ENCODE data around the gene GPBAR1. TPM values are rescaled to one million over a fixed set of nuclear protein-coding genes. Genes with fewer than 3 reads are reported as not detected.

Gene GPBAR1
- total and polyA plus RNA-seq, 2 of the 8 experiments (the other 6 are each of a cell fraction or from before 2014, with no cell fraction given) = 0.32 to 0.59 TPM

DNA sequence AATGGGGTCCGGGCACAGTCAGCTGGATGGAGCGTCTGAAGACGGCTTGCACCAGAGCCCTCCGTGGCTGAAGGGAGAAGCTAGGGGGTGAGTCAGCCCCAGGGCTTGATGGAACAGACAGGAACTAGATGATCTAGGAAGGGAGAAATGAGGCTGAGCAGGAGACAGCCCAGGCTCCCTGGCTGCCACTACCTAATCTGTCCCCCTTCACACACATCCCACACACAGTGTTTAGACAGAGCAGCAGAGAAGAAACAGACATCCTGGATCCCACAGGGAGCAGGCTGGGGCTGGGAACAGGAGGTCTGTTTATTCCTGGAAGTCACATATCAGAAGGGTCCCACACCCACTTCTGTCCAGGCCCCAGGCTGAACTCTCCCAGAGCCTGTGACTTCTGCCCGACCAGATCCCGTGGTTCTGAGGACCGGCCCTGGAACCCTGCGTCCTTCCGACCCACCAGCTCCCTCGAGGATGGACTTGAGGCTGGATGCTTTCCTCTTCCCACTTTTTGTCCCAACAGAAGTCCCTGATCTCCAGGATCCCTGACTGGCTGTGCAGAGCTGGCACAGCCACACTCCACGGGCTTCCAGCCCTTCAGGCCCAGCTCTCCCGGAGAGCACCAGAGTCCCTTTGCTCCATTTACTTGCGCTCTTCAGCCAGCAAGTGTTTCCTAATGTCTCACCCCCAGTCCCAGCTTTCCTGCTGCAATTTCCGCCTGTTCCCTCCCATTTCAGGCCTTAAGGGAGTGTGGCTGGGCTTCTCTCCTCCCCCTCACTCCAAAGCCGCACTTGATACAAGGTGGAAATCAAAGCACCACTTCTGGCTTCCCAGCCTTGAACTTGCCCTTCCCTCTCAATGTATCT lies 1.5 kb upstream of the GPBAR1 start:
- H3K9ac ChIP-seq (replicated peaks in 1 of 4; ENCODE audit: extremely low read depth in 1 of 4, low read depth in 3 of 4, low read length in 3 of 4) = no peak overlapping the region
- TF ChIP-seq CBX5 (IDR thresholded peaks at IDR 0.05; ENCODE audit: low read depth, low read length) = no peak
- no peak for TF ChIP-seq FOSL1 (IDR thresholded peaks at IDR 0.05; ENCODE audit: insufficient read depth, low read depth, low read length)
- TF ChIP-seq CREB1 (IDR thresholded peaks at IDR 0.05) = no peak
- no peak for TF ChIP-seq EP300 (IDR thresholded peaks at IDR 0.05; ENCODE audit: borderline replicate concordance in 1 of 2, low read depth in 2 of 2, low read length in 2 of 2)
- no peak for TF ChIP-seq SIX5 (IDR thresholded peaks at IDR 0.05; ENCODE audit: low read depth, low read length)
- no peak for TF ChIP-seq NRF1 (IDR thresholded peaks at IDR 0.05; ENCODE audit: low read depth, low read length)
- no peak for TF ChIP-seq KDM5A (IDR thresholded peaks at IDR 0.05; ENCODE audit: low read length)
- TF ChIP-seq JUN (IDR thresholded peaks at IDR 0.05; ENCODE audit: low read depth, low read length) = no peak
- TF ChIP-seq RXRA (IDR thresholded peaks at IDR 0.05; ENCODE audit: insufficient read depth, low read depth, low read length) = no peak
- TF ChIP-seq RAD21 (IDR thresholded peaks at IDR 0.05 in 1 of 2, conservative IDR thresholded peaks at IDR 0.05 in 1 of 2; ENCODE audit: low read depth in 2 of 2, low read length in 2 of 2) = no peak
- no peak for TF ChIP-seq CTBP2 (IDR thresholded peaks at IDR 0.05; ENCODE audit: borderline replicate concordance, insufficient read depth, insufficient read length, low read length)

More for the DNA sequence above, 1.5 kb upstream of the GPBAR1 start:
- H3K4me3 ChIP-seq (ENCODE audit: extremely low read depth in 1 of 4, insufficient read depth in 2 of 4, low read depth in 3 of 4, low read length in 4 of 4) = no peak overlapping the region
- DNase-seq (ENCODE audit: low read depth in 1 of 2, low spot score in 2 of 2) (no peak), FAIRE-seq (no peak)
- no peaks in the 10 kb centered on the region for H3K23me2 ChIP-seq (ENCODE audit: low read depth, low read length)
- no peaks in the 10 kb centered on the region for H3K9me3 ChIP-seq (ENCODE audit: insufficient read depth in 2 of 2, low read depth in 1 of 2, low read length in 1 of 2)
- no peak overlapping the region; a peak in 1 of 4 replicates for H3K4me2 ChIP-seq (ENCODE audit: insufficient read depth in 1 of 2, low read depth in 2 of 2, low read length in 2 of 2)
- H2BK120ac ChIP-seq (replicated peaks; ENCODE audit: low read depth, low read length) = no peak overlapping the region
- no peak overlapping the region for H3K18ac ChIP-seq (ENCODE audit: extremely low read depth, low read length)
- H4K91ac ChIP-seq (replicated peaks; ENCODE audit: insufficient read length, low read length) = no peak overlapping the region
- CTCF ChIA-PET (ENCODE audit: partially characterized antibody) = interaction anchor here (0.6 to 9.0 kb wide), 17 partner anchors 9 to 396 kb away, joined by 3 to 81 read pairs (median 3); partner anchors contain the start of genes AAMP and PNKD
- no peaks in the 10 kb centered on the region for H3K79me1 ChIP-seq (ENCODE audit: low read depth, low read length)
- peaks cover 3 to 22% (median 15%) of the 10 kb centered on the region in 4 experiments for H3K4me1 ChIP-seq (replicated peaks in 1 of 4; ENCODE audit: control insufficient read depth in 3 of 4, insufficient read depth in 4 of 4, low read length in 3 of 4)
- H3K27me3 ChIP-seq (replicated peaks in 1 of 4; ENCODE audit: control insufficient read depth in 3 of 4, extremely low read depth in 1 of 4, insufficient read depth in 3 of 4, low read length in 3 of 4) = no peaks in the 10 kb centered on the region
- 0 out of 2 replicates have a peak overlapping the region, but pooled peaks have one; percentile 61 for H2BK15ac ChIP-seq (ENCODE audit: low read length)
- WGBS, 2 experiments (ENCODE audit: extremely low coverage in 1 of 2, insufficient coverage in 1 of 2, insufficient read length in 1 of 2, insufficient replicate concordance in 2 of 2, low coverage in 1 of 2, low lambda C conversion rate in 2 of 2, missing lambda C conversion rate in 1 of 2) = 78% methylated on average over 15 of the region's 15 CpGs; no CpG with 5 or more reads in 1 of the 2 experiments
- no peak overlapping the region for H3K4ac ChIP-seq (replicated peaks; ENCODE audit: insufficient read length, low read depth, low read length)
- H3K79me2 ChIP-seq (ENCODE audit: control insufficient read depth in 1 of 2, insufficient read depth in 2 of 2, low read length in 2 of 2) = no peaks in the 10 kb centered on the region
- H3K56ac ChIP-seq (replicated peaks; ENCODE audit: insufficient read length, low read depth, low read length) = no peak overlapping the region
- H3K14ac ChIP-seq (ENCODE audit: insufficient read length) = no peak overlapping the region
- H3K27ac ChIP-seq (ENCODE audit: low read depth, low read length) = 0 out of 2 replicates have a peak overlapping the region, but pooled peaks have one; percentile 29
- peak overlapping the region; percentile 31 for H2BK5ac ChIP-seq (ENCODE audit: low read depth, low read length)
- H4K5ac ChIP-seq (ENCODE audit: insufficient read length, low read depth, low read length) = no peak overlapping the region
- POLR2A ChIA-PET (ENCODE audit: partially characterized antibody) = interaction anchor here (0.6 to 3.7 kb wide), 6 partner anchors 8 to 91 kb away, joined by 3 to 29 read pairs (median 3); partner anchors contain the start of genes AAMP, ARPC2 and PNKD
- H2BK12ac ChIP-seq (ENCODE audit: low read depth, low read length) = 0 out of 2 replicates have a peak overlapping the region, but pooled peaks have one; percentile 1
- H3K23ac ChIP-seq (ENCODE audit: insufficient read length) = no peak overlapping the region
- no peak overlapping the region; the same call in 1 of the 2 replicates for H4K8ac ChIP-seq (ENCODE audit: extremely low read depth, insufficient read depth, low read length)
- H2BK20ac ChIP-seq (ENCODE audit: low read length) = no peak overlapping the region
- peaks cover 4 to 26% (median 10%) of the 10 kb centered on the region in 4 experiments; a peak in 6 of 8 replicates for H3K36me3 ChIP-seq (ENCODE audit: control insufficient read depth in 2 of 4, insufficient read depth in 4 of 4, low read length in 3 of 4)
- H4K20me1 ChIP-seq (replicated peaks in 1 of 2; ENCODE audit: control insufficient read depth in 1 of 2, insufficient read depth in 2 of 2, low read length in 2 of 2) = peaks cover 0 to 5% of the 10 kb centered on the region in 2 experiments
- no peak overlapping the region for H2AFZ ChIP-seq (ENCODE audit: low read length)
- H2AK5ac ChIP-seq (ENCODE audit: low read depth, low read length) = peak overlapping the region; percentile 24; the same call in 1 of the 2 replicates
